Skin of body (tissue), 2 donors: ENCODE measurements around the gene TMEM8B. TPM values are rescaled to one million over a fixed set of nuclear protein-coding genes. Genes with fewer than 3 reads are reported as not detected.
"Not testable (repeated sequence)": the region's sequence is repeated elsewhere in the genome, so short reads cannot be mapped to it uniquely, and the experiment has no call there.

ENCODE experiments used
- DNase-seq: peaks from one replicate; lab custom pipeline; 2025; lab: John Stamatoyannopoulos, UW
- total RNA-seq: library from RNA; depleted of rRNA; stranded (reverse); fragments of >200 nt; gene quantifications from one replicate; pipeline ENCODE4 v1.2.3, GENCODE V29; 2014

TMEM8B gene
- total RNA-seq, 1 donor from 2014 or later = 3.6 TPM

- no peak for DNase-seq
These were observed 34.6 kb downstream of the TMEM8B start for GRCh38 chr9:35863583-35863982.

GRCh38 chr9:35864695-35865255 is 35.7 kb downstream of the TMEM8B start:
- DNase-seq = no peak

GRCh38 chr9:35867538-35867937 is 38.5 kb downstream of the TMEM8B start:
- DNase-seq = no peak

GRCh38 chr9:35868933-35869332 is 39.9 kb downstream of the TMEM8B start:
- no peak for DNase-seq

- no peak for DNase-seq
These were observed 40.7 kb downstream of the TMEM8B start for GRCh38 chr9:35869621-35870216.

- DNase-seq = no peak
These were observed 41.4 kb downstream of the TMEM8B start, which contains the start of gene OR13J1 for GRCh38 chr9:35870351-35870923. TSS of gene OR13J1 (minus strand) at chr9:35870401. CDS start at chr9:35870401, 0 bp downstream.

- DNase-seq = no peak
These were observed 42.5 kb downstream of the TMEM8B start for GRCh38 chr9:35871545-35871944.

GRCh38 chr9:35872505-35872904 is 43.5 kb downstream of the TMEM8B start:
- no peak for DNase-seq

- peak; percentile 89 for DNase-seq
These were observed 53.3 kb downstream of the TMEM8B start for GRCh38 chr9:35882263-35882848.

GRCh38 chr9:35882996-35883395 is 54.0 kb downstream of the TMEM8B start:
- DNase-seq = peak; percentile 50

GRCh38 chr9:35884908-35885307 is 55.9 kb downstream of the TMEM8B start:
- not testable (repeated sequence) for DNase-seq

GRCh38 chr9:35891646-35892045 is 62.6 kb downstream of the TMEM8B start:
- DNase-seq = no peak

GRCh38 chr9:35892051-35892450 is 63.0 kb downstream of the TMEM8B start:
- no peak for DNase-seq

- DNase-seq = no peak
These were observed 67.5 kb downstream of the TMEM8B start for GRCh38 chr9:35896570-35896969.

- not testable (repeated sequence) for DNase-seq
These were observed 68.5 kb downstream of the TMEM8B start for GRCh38 chr9:35897376-35898099.

GRCh38 chr9:35898337-35898736 is 69.3 kb downstream of the TMEM8B start:
- no peak for DNase-seq

- DNase-seq = no peak
These were observed 70.0 kb downstream of the TMEM8B start for GRCh38 chr9:35899021-35899420.

GRCh38 chr9:35903049-35903448 is 74.0 kb downstream of the TMEM8B start:
- DNase-seq = peak; percentile 57

GRCh38 chr9:35904338-35904737 is 75.3 kb downstream of the TMEM8B start:
- no peak for DNase-seq

- no peak for DNase-seq
These were observed 76.2 kb downstream of the TMEM8B start for GRCh38 chr9:35905051-35905781.
